Heart left ventricle (tissue), 16 donors: Measurements from ENCODE around the gene CCDC88B. TPM values are rescaled to one million over a fixed set of nuclear protein-coding genes. Genes with fewer than 3 reads are reported as not detected.

Experiments used
- ATAC-seq, 4 donors: fragments of 200-7000 bp; cut with Tn5 transposase; one replicate each; pipeline ENCODE4 v1.9.1; 2020 to 2022; ENCODE audit warnings: moderate library complexity in 4 of 4, mild to moderate bottlenecking in 3 of 4, moderate number of reproducible peaks in 1 of 4
- DNase-seq, 5 donors: peaks; one replicate each; pipeline ENCODE4 v3.0.0-alpha.2; 2020
- H3K27ac ChIP-seq, 12 donors: fragments of 200-600 bp; sonication (generic) in 4 of 12; one replicate each; pipeline versions ENCODE4 v1.5.0 to v1.8.0; 2016 to 2022; ENCODE audit warnings: mild to moderate bottlenecking in 2 of 12
- H3K27me3 ChIP-seq, 9 donors: fragments of 200-600 bp; sonication (generic) in 2 of 9; one replicate each; pipeline versions ENCODE4 v1.5.1 to v1.8.0; 2016 to 2022; ENCODE audit warnings: mild to moderate bottlenecking in 3 of 9
- H3K36me3 ChIP-seq, 9 donors: fragments of 200-600 bp; sonication (generic) in 2 of 9; one replicate each; pipeline versions ENCODE4 v1.5.0 to v1.8.0; 2018 to 2022; ENCODE audit warnings: mild to moderate bottlenecking in 2 of 9
- H3K4me1 ChIP-seq, 12 donors: fragments of 200-600 bp; sonication (generic) in 4 of 12; one replicate each; pipeline versions ENCODE4 v1.5.0 to v1.8.0; 2016 to 2022; ENCODE audit warnings: mild to moderate bottlenecking in 3 of 12
- H3K4me3 ChIP-seq, 12 donors: fragments of 200-600 bp; sonication (generic) in 4 of 12; one replicate each; pipeline versions ENCODE4 v1.5.0 to v1.8.0; 2017 to 2022; ENCODE audit warnings: mild to moderate bottlenecking in 9 of 12, moderate library complexity in 4 of 12
- H3K9me3 ChIP-seq, 12 donors: fragments of 200-600 bp; sonication (generic) in 4 of 12; one replicate each; pipeline versions ENCODE4 v1.5.0 to v1.8.0; 2016 to 2022; ENCODE audit warnings: mild to moderate bottlenecking in 1 of 12
- CTCF ChIP-seq, 12 donors: fragments of 200-600 bp; sonication (generic) in 4 of 12; IDR thresholded peaks; one replicate each; pipeline versions ENCODE4 v1.5.0 to v1.8.0; 2018 to 2022; ENCODE audit warnings: antibody characterized with exemption in 12 of 12, mild to moderate bottlenecking in 5 of 12
- POLR2A ChIP-seq, 2 donors: fragments of 450-650 bp; IDR thresholded peaks; one replicate each; pipeline ENCODE4 v1.6.1; 2017; ENCODE audit warnings: antibody characterized with exemption in 2 of 2, mild to moderate bottlenecking in 2 of 2, moderate library complexity in 2 of 2
- WGBS, 4 donors: extraction: QIAGEN DNeasy Blood & Tissue Kit in 2 of 4; methylation state at CpG; one replicate each; pipeline versions ENCODE4 v1.1.5 to v1.1.7; 2013 to 2018; 5-methylcytosine and 5-hydroxymethylcytosine counted together
- intact Hi-C, 10 donors: fragments of 100-400 bp; cut with DNase I; formaldehyde crosslinking; loops; one replicate each; pipeline versions ENCODE4 v1.11.1 to v1.14.2; 2022
- long read RNA-seq, 3 donors: library from polyadenylated mRNA; unstranded; transcript quantifications; one replicate each; pipeline ENCODE4 v2.0.0, GENCODE V29; 2020 to 2021
- polyA plus RNA-seq, 2 donors: library from polyadenylated mRNA; stranded (reverse); fragments of 200-250 nt; gene quantifications; one replicate each; pipeline ENCODE4 v1.2.3, GENCODE V29; 2013
- total RNA-seq, 9 donors: library from RNA; depleted of rRNA in 2 of 9; stranded (reverse); fragments of >200 nt in 2 of 9; fragmentation: NEBNext Ultra II Directional in 3 of 9; extraction: Animal tissue kit (Norgen Biotek cat#: 25700) in 3 of 9; gene quantifications; one replicate each; pipeline versions ENCODE4 v1.1.0 to v1.2.4, GENCODE V29; 2016 to 2023
- donor health status: ischemic (EF 13 %, LVEDD 7.1; RV severe dilation, severe dysfunction).
- donor health status: healthy with polysubstance abuse.
- donor health status: DM: no; HTN: yes; CAD: no.
- donor health status: DM: no; HTN: no; CAD: no.
- donor health status: ischemic (EF 25% LVEDD 6.9; RV normal size, moderate dysfunction).
- donor health status: ischemic (EF 25% LVEDD 5.7; RV mildly dilated, moderate dysfunction).
- donor health status: healthy.
- donor health status: DM: yes; HTN: yes; CAD: no.
- donor health status: ischemic (EF 35%, LVEDD 5.7; RV mildly dilated, moderate dysfunction).
- donor health status: nonischemic (EF 11% LVEDD 7.7; RV severe dilation, severe dysfunction).
- donor health status: DM: yes; HTN: yes; CAD: no.
- donor health status: PGD.
- donor health status: ischemic (EF 29% LVEDD 5.4; RV normal size, mild dysfunction).
- donor health status: nonischemic (EF 23%, LVEDD 6.1; RV moderate dilation, normal function).

The CCDC88B gene
- total RNA-seq, result 10 to 100 TPM in 1 of 9 donors, 1 to 10 TPM in 8; 4.1 to 16.2 (median 7.3) TPM
- polyA plus RNA-seq, result 10 to 100 TPM in 1 of 2 donors, 1 to 10 TPM in 1; 8.1 to 24.0 TPM
- long read RNA-seq, donor 1, full-length matches to known transcripts, result 5 of 7 reads
- long read RNA-seq, donor 1, partial matches to known transcripts, result 2 of 7 reads
- long read RNA-seq, donor 1, other reads (novel, unspliced or antisense), result 0 of 7 reads
- long read RNA-seq, donor 2, partial matches to known transcripts, result 1 of 5 reads
- long read RNA-seq, donor 2, other reads (novel, unspliced or antisense), result 0 of 5 reads
- long read RNA-seq, donor 3, partial matches to known transcripts, result 2 of 7 reads
- long read RNA-seq, donor 3, other reads (novel, unspliced or antisense), result 2 of 7 reads

- no peaks in the 10 kb centered on the region for H3K9me3 ChIP-seq
- TF ChIP-seq CTCF (IDR thresholded peaks at IDR 0.05), result no peak
- no peak for TF ChIP-seq POLR2A (IDR thresholded peaks at IDR 0.05)
- peaks cover 0 to 13% (median 0%) of the 10 kb centered on the region in 9 donors for H3K36me3 ChIP-seq
- intact Hi-C loops, result no loop called here
- ATAC-seq (peak in 2 of 4 donors; percentile 21 to 36), DNase-seq (peak in 3 of 5 donors; percentile 62 to 87 (median 74))
- peak within 1 kb of the TSS in 7 of 12 donors; percentile 17 to 54 (median 20) for H3K4me3 ChIP-seq
- WGBS, 4 donors, result 70 to 79% (median 72%) methylated on average over 14 to 16 of the region's 16 CpGs
- H3K27ac ChIP-seq, result peak within 1 kb of the TSS in 1 of 12 donors; percentile 72
- peaks cover 0 to 15% (median 0%) of the 10 kb centered on the region in 9 donors for H3K27me3 ChIP-seq
- H3K4me1 ChIP-seq, result peaks cover 0 to 46% (median 8%) of the 10 kb centered on the region in 12 donors
Measured at GRCh38 chr11:64339754-64340408, at the start of gene CCDC88B. TSS of gene CCDC88B (plus strand) at chr11:64340204. CDS start at chr11:64340267, 63 bp downstream.

GRCh38 chr11:64290352-64291261 is 49.4 kb upstream of the CCDC88B start:
- H3K9me3 ChIP-seq, result no peaks in the 10 kb centered on the region
- ATAC-seq, result no peak
- peaks cover 18 to 56% (median 40%) of the 10 kb centered on the region in 9 donors for H3K27me3 ChIP-seq
- TF ChIP-seq POLR2A (IDR thresholded peaks at IDR 0.05), result no peak
- no peak for TF ChIP-seq CTCF (IDR thresholded peaks at IDR 0.05)
- H3K36me3 ChIP-seq, result no peaks in the 10 kb centered on the region
- WGBS, 4 donors, result 53 to 65% (median 55%) methylated on average over 9 to 10 of the region's 10 CpGs
- H3K4me3 ChIP-seq, result no peak overlapping the region
- H3K27ac ChIP-seq, result no peak overlapping the region
- DNase-seq, result no peak
- peaks cover 4 to 32% (median 17%) of the 10 kb centered on the region in 12 donors for H3K4me1 ChIP-seq
- intact Hi-C loops, result no loop called here

- DNase-seq (peak in 1 of 5 donors; percentile 19), ATAC-seq (no peak)
- H3K4me1 ChIP-seq, result peaks cover 3 to 26% (median 12%) of the 10 kb centered on the region in 12 donors
- H3K4me3 ChIP-seq, result peak within 1 kb of the TSS; percentile 23 to 52 (median 38)
- no peaks in the 10 kb centered on the region for H3K9me3 ChIP-seq
- WGBS, 4 donors, result 3 to 4% (median 3%) methylated on average over 16 to 45 of the region's 45 CpGs
- H3K36me3 ChIP-seq, result no peaks in the 10 kb centered on the region
- intact Hi-C loops, result no loop called here
- peaks cover 18 to 63% (median 45%) of the 10 kb centered on the region in 9 donors for H3K27me3 ChIP-seq
- TF ChIP-seq CTCF (IDR thresholded peaks at IDR 0.05) (no peak), POLR2A (IDR thresholded peaks at IDR 0.05) (no peak)
- H3K27ac ChIP-seq, result no peak within 1 kb of the TSS
Measured at GRCh38 chr11:64291262-64291751, 48.7 kb upstream of the CCDC88B start, which contains the start of gene KCNK4. TSS of gene KCNK4 (plus strand) at chr11:64291302. CDS start at chr11:64293019, 1,717 bp downstream.
